H9 (cell line): ENCODE data around the gene NRG3. TPM values are rescaled to one million over a fixed set of nuclear protein-coding genes. Genes with fewer than 3 reads are reported as not detected.

Source experiments
- DNase-seq: peaks from one replicate; pipeline ENCODE4 v3.0.0-alpha.2; 2017
- H2AFZ ChIP-seq: one replicate; pipeline ENCODE4 v1.6.1; 2013; ENCODE audit warnings: mild to moderate bottlenecking, low read length, control low read depth, moderate library complexity
- H2AK5ac ChIP-seq: 2 replicates; pipeline ENCODE4 v1.6.1; 2013; ENCODE audit warnings: low read length, control low read depth, mixed read lengths; ENCODE audit not compliant: insufficient read length
- H2BK120ac ChIP-seq: one replicate; pipeline ENCODE4 v1.6.1; 2013; ENCODE audit warnings: low read depth, mild to moderate bottlenecking, low read length, control low read depth, inconsistent platforms; ENCODE audit not compliant: poor library complexity, severe bottlenecking
- H2BK12ac ChIP-seq: 2 replicates; pipeline ENCODE4 v1.6.1; 2013; ENCODE audit warnings: low read length, control low read depth, mixed read lengths, low read depth; ENCODE audit not compliant: insufficient read length
- H2BK15ac ChIP-seq: 2 replicates; pipeline ENCODE4 v1.6.1; 2013; ENCODE audit warnings: low read depth, low read length, control low read depth
- H2BK20ac ChIP-seq: one replicate; pipeline ENCODE4 v1.6.1; 2013; ENCODE audit warnings: low read depth, mild to moderate bottlenecking, low read length, control low read depth, inconsistent platforms; ENCODE audit not compliant: poor library complexity, severe bottlenecking
- H2BK5ac ChIP-seq: 2 replicates; pipeline ENCODE4 v1.6.1; 2013; ENCODE audit warnings: low read length, control low read depth, mixed read lengths; ENCODE audit not compliant: insufficient read length
- H3K14ac ChIP-seq: 2 replicates; pipeline ENCODE4 v1.6.1; 2013; ENCODE audit warnings: low read length, control low read depth; ENCODE audit not compliant: insufficient read depth
- H3K18ac ChIP-seq: 2 replicates; pipeline ENCODE4 v1.6.1; 2013; ENCODE audit warnings: low read depth, mild to moderate bottlenecking, mixed read lengths, low read length, control low read depth; ENCODE audit not compliant: insufficient read length
- H3K23ac ChIP-seq: 2 replicates; pipeline ENCODE4 v1.6.1; 2013; ENCODE audit warnings: low read length, control low read depth, mixed read lengths, low read depth; ENCODE audit not compliant: insufficient read length
- H3K23me2 ChIP-seq: 2 replicates; pipeline ENCODE4 v1.6.1; 2013; ENCODE audit warnings: low read depth, mild to moderate bottlenecking, mixed read lengths, low read length, control low read depth; ENCODE audit not compliant: insufficient read length, poor library complexity, severe bottlenecking
- H3K27ac ChIP-seq: 2 replicates; pipeline ENCODE4 v1.5.1; 2013; ENCODE audit warnings: low read length, control low read depth, mixed read lengths, low read depth; ENCODE audit not compliant: insufficient read length
- H3K27me3 ChIP-seq: 2 replicates; pipeline ENCODE4 v1.6.1; 2013; ENCODE audit warnings: low read length, control low read depth, inconsistent platforms; ENCODE audit not compliant: insufficient read depth
- H3K4ac ChIP-seq: 2 replicates; pipeline ENCODE4 v1.6.1; 2013; ENCODE audit warnings: low read depth, mild to moderate bottlenecking, control low read depth, inconsistent platforms, low read length, moderate library complexity
- H3K4me1 ChIP-seq: 2 replicates; pipeline ENCODE4 v1.6.1; 2013; ENCODE audit warnings: low read length, control low read depth, inconsistent platforms; ENCODE audit not compliant: insufficient read depth
- H3K4me2 ChIP-seq: 2 replicates; pipeline ENCODE4 v1.6.1; 2013; ENCODE audit warnings: low read length, control low read depth, mixed read lengths; ENCODE audit not compliant: insufficient read length, insufficient read depth
- H3K56ac ChIP-seq: 2 replicates; pipeline ENCODE4 v1.6.1; 2013; ENCODE audit warnings: low read depth, mild to moderate bottlenecking, mixed read lengths, low read length, control low read depth; ENCODE audit not compliant: insufficient read length
- H3K79me1 ChIP-seq: 2 replicates; pipeline ENCODE4 v1.6.1; 2013; ENCODE audit warnings: low read depth, mild to moderate bottlenecking, moderate library complexity, low read length, control low read depth, inconsistent platforms; ENCODE audit not compliant: insufficient read depth, poor library complexity, severe bottlenecking
- H3K79me2 ChIP-seq: 2 replicates; pipeline ENCODE4 v1.6.1; 2013; ENCODE audit warnings: low read length, control low read depth, inconsistent platforms; ENCODE audit not compliant: insufficient read depth
- H3K9ac ChIP-seq: 2 replicates; pipeline ENCODE4 v1.6.1; 2013; ENCODE audit warnings: low read length, control low read depth, mixed read lengths; ENCODE audit not compliant: insufficient read length; ENCODE audit errors: extremely low read depth
- H3K9me3 ChIP-seq: one replicate; pipeline ENCODE4 v1.6.1; 2013; ENCODE audit warnings: low read depth, low read length, inconsistent platforms; ENCODE audit not compliant: control insufficient read depth
- H3T11ph ChIP-seq: one replicate; pipeline ENCODE4 v1.6.1; 2013; ENCODE audit warnings: mild to moderate bottlenecking, low read length, control low read depth, inconsistent platforms
- H4K20me1 ChIP-seq: one replicate; pipeline ENCODE4 v1.6.1; 2013; ENCODE audit not compliant: control insufficient read depth, insufficient read length, insufficient read depth
- H4K5ac ChIP-seq: 2 replicates; pipeline ENCODE4 v1.6.1; 2013; ENCODE audit warnings: low read depth, mild to moderate bottlenecking, mixed read lengths, low read length, control low read depth; ENCODE audit not compliant: insufficient read length
- H4K8ac ChIP-seq: replicated peaks from 2 replicates; pipeline ENCODE4 v1.6.1; 2013; ENCODE audit warnings: low read length, control low read depth, mixed read lengths, low read depth; ENCODE audit not compliant: insufficient read length
- H4K91ac ChIP-seq: 2 replicates; pipeline ENCODE4 v1.6.1; 2013; ENCODE audit warnings: low read depth, mild to moderate bottlenecking, moderate library complexity, mixed read lengths, low read length, control low read depth; ENCODE audit not compliant: insufficient read length
- H3K27ac Mint-ChIP-seq, 3 experiments: 2 replicates in 2 of 3; 3 replicates in 1 of 3; pipeline ENCODE4 v1.8.0; 2020 to 2021; ENCODE audit warnings: mixed read lengths in 3 of 3, mild to moderate bottlenecking in 1 of 3, moderate library complexity in 1 of 3
- H3K27me3 Mint-ChIP-seq: 2 replicates; pipeline ENCODE4 v1.8.0; 2021; ENCODE audit warnings: low read depth, mild to moderate bottlenecking, moderate library complexity, mixed read lengths
- H3K36me3 Mint-ChIP-seq, 3 experiments: 2 replicates in 2 of 3; 3 replicates in 1 of 3; pipeline ENCODE4 v1.8.0; 2020 to 2021; ENCODE audit warnings: low read depth in 3 of 3, mixed read lengths in 3 of 3; ENCODE audit not compliant: insufficient read depth in 1 of 3
- H3K4me1 Mint-ChIP-seq, 2 experiments: 2 replicates each; pipeline ENCODE4 v1.8.0; 2020; ENCODE audit warnings: mixed read lengths in 2 of 2
- H3K4me3 Mint-ChIP-seq, 2 experiments: 2 replicates in 1 of 2; 3 replicates in 1 of 2; pipeline ENCODE4 v1.8.0; 2020 to 2021; ENCODE audit warnings: mild to moderate bottlenecking in 2 of 2, mixed read lengths in 2 of 2, moderate library complexity in 1 of 2
- H3K9me3 Mint-ChIP-seq, 2 experiments: 2 replicates in 1 of 2; 3 replicates in 1 of 2; pipeline ENCODE4 v1.8.0; 2020; ENCODE audit warnings: mild to moderate bottlenecking in 2 of 2, mixed read lengths in 2 of 2, moderate library complexity in 1 of 2
- CTCF ChIP-seq: fragments of 200-600 bp; sonication (generic); conservative IDR thresholded peaks from 3 replicates; pipeline ENCODE4 v1.8.0; 2021; ENCODE audit warnings: antibody characterized with exemption, mild to moderate bottlenecking
- WGBS: extraction: QIAGEN DNeasy Blood & Tissue Kit; methylation state at CpG from one replicate; pipeline ENCODE4 v1.1.7; 2013; ENCODE audit warnings: missing lambda C conversion rate, low lambda C conversion rate, mixed read lengths; ENCODE audit not compliant: insufficient read length; ENCODE audit errors: extremely low coverage; 5-methylcytosine and 5-hydroxymethylcytosine counted together
- total RNA-seq: library from RNA; stranded (reverse); gene quantifications from 2 replicates; pipeline ENCODE4 v1.2.1, GENCODE V29; 2021

NRG3 gene
- total RNA-seq, 1 experiment from 2014 or later: 1.6 TPM

- Histone ChIP-seq H3K23me2 (no peaks in the 10 kb centered on the region), H2AK5ac (no peak overlapping the region), H3K18ac (no peak overlapping the region), H3K27ac (no peak overlapping the region), H2BK15ac (no peak overlapping the region), H3K9me3 (no peaks in the 10 kb centered on the region), H3T11ph (no peak overlapping the region), H2BK12ac (no peak overlapping the region), H3K27me3 (no peaks in the 10 kb centered on the region), H3K56ac (no peak overlapping the region), H2BK120ac (no peak overlapping the region), H2BK20ac (no peak overlapping the region), H3K9ac (no peak overlapping the region), H4K5ac (no peak overlapping the region), H4K8ac (no peak overlapping the region), H4K20me1 (no peaks in the 10 kb centered on the region), H3K14ac (no peak overlapping the region), H3K79me2 (no peaks in the 10 kb centered on the region), H3K23ac (no peak overlapping the region), H2AFZ (no peak overlapping the region), H4K91ac (no peak overlapping the region), H2BK5ac (no peak overlapping the region), H3K4me1 (no peaks in the 10 kb centered on the region), H3K79me1 (no peaks in the 10 kb centered on the region), H3K4me2 (no peak overlapping the region), H3K4ac (no peak overlapping the region)
- Mint-ChIP-seq H3K27me3 (peaks cover 9% of the 10 kb centered on the region), H3K27ac (no peak overlapping the region), H3K36me3 (peaks cover 4 to 19% (median 10%) of the 10 kb centered on the region in 3 experiments; a peak in 5 of 7 replicates), H3K9me3 (peaks cover 15 to 19% of the 10 kb centered on the region in 2 experiments), H3K4me1 (peaks cover 11 to 12% of the 10 kb centered on the region in 2 experiments), H3K4me3 (no peak overlapping the region)
- no peak for TF ChIP-seq CTCF
- no CpG with 5 or more reads among the region's 2 CpGs for WGBS
- no peak for DNase-seq
These were observed 9.4 kb upstream of the NRG3 start for GRCh38 chr10:81865581-81865980.
